Endothelial cell (in vitro differentiated cells): Measurements from ENCODE around the gene ENTR1. TPM values are rescaled to one million over a fixed set of nuclear protein-coding genes. Genes with fewer than 3 reads are reported as not detected.

Experiments
- DNase-seq: peaks from one replicate; pipeline ENCODE4 v3.0.0; 2021; ENCODE audit warnings: low spot score
- H3K27ac Mint-ChIP-seq: one replicate; pipeline ENCODE4 v1.8.0; 2021; ENCODE audit warnings: mixed read lengths, inconsistent platforms; ENCODE audit not compliant: unreplicated experiment
- H3K27me3 Mint-ChIP-seq: one replicate; pipeline ENCODE4 v1.8.0; 2021; ENCODE audit warnings: mild to moderate bottlenecking, moderate library complexity, mixed read lengths, inconsistent platforms; ENCODE audit not compliant: unreplicated experiment
- H3K36me3 Mint-ChIP-seq: one replicate; pipeline ENCODE4 v1.8.0; 2021; ENCODE audit warnings: mild to moderate bottlenecking, low read depth, mixed read lengths, inconsistent platforms; ENCODE audit not compliant: unreplicated experiment
- H3K4me1 Mint-ChIP-seq: one replicate; pipeline ENCODE4 v1.8.0; 2021; ENCODE audit warnings: mild to moderate bottlenecking, mixed read lengths, inconsistent platforms; ENCODE audit not compliant: unreplicated experiment
- H3K4me3 Mint-ChIP-seq: one replicate; pipeline ENCODE4 v1.8.0; 2021; ENCODE audit warnings: mild to moderate bottlenecking, mixed read lengths, inconsistent platforms; ENCODE audit not compliant: unreplicated experiment
- H3K9me3 Mint-ChIP-seq: one replicate; pipeline ENCODE4 v1.8.0; 2021; ENCODE audit warnings: mixed read lengths, inconsistent platforms; ENCODE audit not compliant: unreplicated experiment
- CTCF ChIP-seq: fragments of 200-600 bp; sonication (generic); IDR thresholded peaks from one replicate; pipeline ENCODE4 v1.5.0; 2021; ENCODE audit warnings: antibody characterized with exemption; ENCODE audit not compliant: unreplicated experiment
- total RNA-seq: library from RNA; stranded (reverse); fragmentation: NEBNext Ultra II Directional; extraction: Animal tissue kit (Norgen Biotek cat#: 25700); gene quantifications from one replicate; pipeline ENCODE4 v1.2.1, GENCODE V29; 2021; ENCODE audit not compliant: unreplicated experiment

ENTR1 gene
- total RNA-seq, 1 donor from 2014 or later, result 45.0 TPM

GRCh38 chr9:136397643-136398042, 12.8 kb downstream of the ENTR1 start:
- no peak for DNase-seq
- H3K36me3 Mint-ChIP-seq, result peaks cover 27% of the 10 kb centered on the region
- no peak for TF ChIP-seq CTCF

GRCh38 chr9:136396219-136396515, 14.2 kb downstream of the ENTR1 start:
- H3K9me3 Mint-ChIP-seq, result no peaks in the 10 kb centered on the region
- no peak overlapping the region for H3K4me3 Mint-ChIP-seq
- H3K27me3 Mint-ChIP-seq, result peaks cover 10% of the 10 kb centered on the region
- H3K36me3 Mint-ChIP-seq, result peaks cover 23% of the 10 kb centered on the region
- no peak for DNase-seq
- H3K4me1 Mint-ChIP-seq, result peaks cover 7% of the 10 kb centered on the region
- no peak for TF ChIP-seq CTCF
- no peak overlapping the region for H3K27ac Mint-ChIP-seq

More at GRCh38 chr9:136397643-136398042, 12.8 kb downstream of the ENTR1 start:
- H3K27ac Mint-ChIP-seq, result no peak overlapping the region
- peaks cover 7% of the 10 kb centered on the region for H3K4me1 Mint-ChIP-seq
- H3K27me3 Mint-ChIP-seq, result peaks cover 10% of the 10 kb centered on the region
- H3K9me3 Mint-ChIP-seq, result no peaks in the 10 kb centered on the region
- no peak overlapping the region for H3K4me3 Mint-ChIP-seq

GRCh38 chr9:136395345-136396218, 14.8 kb downstream of the ENTR1 start:
- H3K4me1 Mint-ChIP-seq, result peaks cover 7% of the 10 kb centered on the region
- no peak overlapping the region for H3K27ac Mint-ChIP-seq
- H3K27me3 Mint-ChIP-seq, result peaks cover 7% of the 10 kb centered on the region
- H3K9me3 Mint-ChIP-seq, result no peaks in the 10 kb centered on the region
- DNase-seq, result no peak
- H3K36me3 Mint-ChIP-seq, result peaks cover 25% of the 10 kb centered on the region
- H3K4me3 Mint-ChIP-seq, result peak overlapping the region; percentile 69
- no peak for TF ChIP-seq CTCF

GRCh38 chr9:136395020-136395340, 15.4 kb downstream of the ENTR1 start:
- H3K4me3 Mint-ChIP-seq, result peak overlapping the region; percentile 69
- H3K4me1 Mint-ChIP-seq, result peaks cover 7% of the 10 kb centered on the region
- peaks cover 7% of the 10 kb centered on the region for H3K27me3 Mint-ChIP-seq
- no peaks in the 10 kb centered on the region for H3K9me3 Mint-ChIP-seq
- no peak for TF ChIP-seq CTCF
- no peak for DNase-seq
- H3K36me3 Mint-ChIP-seq, result peaks cover 25% of the 10 kb centered on the region
- no peak overlapping the region for H3K27ac Mint-ChIP-seq

GRCh38 chr9:136394312-136395019, 15.9 kb downstream of the ENTR1 start:
- peaks cover 29% of the 10 kb centered on the region for H3K36me3 Mint-ChIP-seq
- no peak for DNase-seq
- TF ChIP-seq CTCF, result no peak
- H3K4me3 Mint-ChIP-seq, result no peak overlapping the region
- peaks cover 7% of the 10 kb centered on the region for H3K4me1 Mint-ChIP-seq
- H3K27me3 Mint-ChIP-seq, result peaks cover 7% of the 10 kb centered on the region
- no peak overlapping the region for H3K27ac Mint-ChIP-seq
- H3K9me3 Mint-ChIP-seq, result no peaks in the 10 kb centered on the region
